A549 treated with Hydrocortisone at 1 μM for 4 hours (cell line): Measurements from ENCODE around the gene MPHOSPH8. TPM values are rescaled to one million over a fixed set of nuclear protein-coding genes. Genes with fewer than 3 reads are reported as not detected.

Experiments used
- total RNA-seq: library from RNA; stranded (reverse); fragments of 200-300 nt; extraction: Qiagen RNA extraction; gene quantifications from 5 replicates; pipeline ENCODE4 v1.2.3, GENCODE V29; 2022

The MPHOSPH8 gene
- total RNA-seq: 11.0 to 14.0 TPM (median 11.8 TPM) in 5 replicates

GRCh38 chr13:19633479-19634255 lies at the start of gene MPHOSPH8:
Gene MPHOSPH8, plus strand, starts transcription at chr13:19633659. Its CDS starts 90 bp downstream, at chr13:19633749.

Other genes with a start within 250 kb of the MPHOSPH8 start
- not detected in 5 replicates for gene TPTE2, start 72.1 kb upstream of the MPHOSPH8 start, total RNA-seq
- gene PSPC1, start 149.3 kb downstream of the MPHOSPH8 start, total RNA-seq: 44.0 to 48.5 TPM (median 46.0 TPM) in 5 replicates
- 5.0 to 6.4 TPM (median 5.8 TPM) in 5 replicates for gene ZMYM5, start 230.0 kb downstream of the MPHOSPH8 start, total RNA-seq